Fibroblast of skin of left quadriceps (primary cell): ENCODE measurements around the gene DCLK1.

Experiments used
- DNase-seq, 2 experiments: peaks; one replicate each; pipeline ENCODE4 v3.0.0-alpha.2; 2013; ENCODE audit warnings: low read depth in 2 of 2

DCLK1 gene

DNA sequence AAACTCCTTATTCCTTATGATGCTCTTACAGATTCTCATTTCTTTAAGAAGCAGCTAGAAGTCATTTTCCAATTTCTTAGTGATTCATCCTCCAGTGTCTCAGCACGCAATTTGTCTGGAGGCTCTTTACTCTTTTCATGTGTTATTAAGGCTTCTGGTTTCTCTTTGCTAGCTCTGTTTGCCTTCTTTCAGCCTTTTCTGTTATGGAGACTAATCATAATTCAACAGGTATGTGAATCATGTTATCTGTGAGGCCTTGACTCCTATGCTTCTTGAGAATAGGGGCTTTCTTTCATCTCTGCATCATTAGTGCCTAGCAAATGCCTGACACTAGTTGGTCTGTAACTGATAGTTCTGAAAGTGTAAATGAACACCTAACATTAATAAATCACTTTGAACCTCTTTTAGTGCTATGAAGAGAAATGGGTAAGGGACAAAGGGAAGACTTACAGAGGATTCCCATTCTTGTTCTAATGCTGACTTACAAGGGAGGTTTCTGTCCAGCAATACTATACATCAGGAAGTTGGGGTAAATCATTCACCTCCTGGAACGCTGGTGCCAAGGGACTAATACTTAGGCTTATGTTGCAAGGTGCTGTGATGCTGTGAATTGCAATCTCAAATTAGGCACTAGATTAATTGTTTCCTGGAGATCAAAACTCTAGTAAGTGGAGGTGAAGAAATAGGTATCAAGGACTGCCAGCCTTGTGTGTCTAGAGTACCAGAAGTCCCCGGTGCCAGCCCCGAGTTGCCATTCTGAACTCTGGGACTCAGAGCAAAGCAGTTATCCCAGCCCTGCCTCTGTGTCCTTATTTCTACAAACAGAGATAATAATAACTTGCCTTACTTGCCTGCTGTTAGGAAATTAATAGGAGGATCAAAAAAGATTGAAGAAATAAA lies 265.6 kb downstream of the DCLK1 start:
- DNase-seq = no peak

DNA sequence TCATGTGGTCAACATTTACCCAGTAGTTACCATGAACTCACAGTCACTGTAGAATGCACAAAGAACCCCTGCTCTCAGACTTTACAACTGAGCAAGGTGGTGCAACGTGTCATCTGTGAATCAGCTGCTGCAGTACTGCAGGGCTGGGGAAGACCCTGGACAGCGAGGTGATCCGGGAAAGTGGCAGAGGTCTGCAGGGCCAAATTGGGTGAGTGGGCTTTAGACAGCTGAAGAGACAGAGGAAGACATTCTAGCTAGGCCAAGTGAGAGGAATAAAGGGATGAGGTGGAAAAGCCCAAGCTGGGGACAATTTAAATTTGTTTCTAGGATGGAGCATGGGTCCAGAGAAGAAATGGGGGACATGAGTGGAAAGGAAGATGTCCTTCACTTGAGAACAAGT lies 270.5 kb downstream of the DCLK1 start:
- no peak for DNase-seq

DNA sequence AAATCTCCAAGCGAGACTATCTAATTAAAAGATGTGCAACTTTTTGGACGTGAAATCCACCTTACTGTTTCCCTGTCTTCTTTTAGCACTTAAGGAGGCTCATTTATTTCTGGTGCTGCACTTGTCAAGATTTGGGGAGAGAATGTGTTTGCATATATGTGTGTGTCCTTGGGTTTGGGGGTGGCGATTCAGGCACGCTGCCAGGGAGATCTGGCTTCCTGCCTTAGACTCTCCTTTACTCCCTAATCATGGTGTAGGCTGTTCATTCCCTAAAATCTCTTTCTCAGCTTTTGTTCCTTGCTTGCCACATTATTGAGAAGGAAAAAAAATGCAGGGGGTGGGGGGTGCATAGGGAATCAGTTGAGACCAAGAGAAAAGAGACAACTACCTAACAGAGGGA lies 271.2 kb downstream of the DCLK1 start:
- DNase-seq = no peak

DNA sequence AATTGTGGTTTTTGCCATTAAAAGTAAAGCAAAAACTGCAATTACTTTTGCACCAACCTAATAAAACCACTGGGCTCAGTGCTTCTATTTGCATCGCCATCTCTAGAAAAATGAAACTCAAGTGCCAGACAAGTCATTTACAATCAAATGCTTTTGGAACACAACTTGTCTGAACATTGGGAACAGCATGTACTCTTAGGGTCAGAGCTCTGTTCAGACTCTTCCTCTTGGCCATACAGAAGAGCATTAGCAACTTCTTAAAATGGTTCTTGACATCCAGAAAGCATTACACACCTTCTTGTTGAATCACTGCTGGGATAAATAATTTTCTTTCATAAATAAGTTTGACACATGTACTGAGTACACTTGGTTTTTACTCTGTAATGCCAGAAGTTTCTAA lies 272.5 kb downstream of the DCLK1 start:
- no peak for DNase-seq

DNA sequence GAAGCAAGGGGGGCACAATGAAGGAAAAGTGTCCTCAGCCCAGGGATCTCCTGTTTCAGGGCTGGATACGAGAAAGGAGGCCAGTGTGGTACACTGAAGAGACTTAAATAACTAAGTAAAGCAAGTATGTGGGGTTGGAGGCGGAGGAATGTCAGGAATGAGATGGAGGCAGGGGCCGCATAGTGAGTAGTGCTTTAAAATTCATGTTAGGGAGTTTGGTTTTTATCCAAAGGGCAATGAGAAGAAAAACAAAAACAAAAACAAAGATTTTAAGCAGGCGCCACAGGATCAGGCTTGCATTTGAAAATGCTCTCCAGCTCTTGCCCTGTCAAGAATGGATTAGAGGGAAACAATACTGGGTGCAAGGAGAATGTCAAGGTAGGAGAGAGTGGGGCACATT lies 273.4 kb downstream of the DCLK1 start:
- DNase-seq = peak; percentile 24 to 25

DNA sequence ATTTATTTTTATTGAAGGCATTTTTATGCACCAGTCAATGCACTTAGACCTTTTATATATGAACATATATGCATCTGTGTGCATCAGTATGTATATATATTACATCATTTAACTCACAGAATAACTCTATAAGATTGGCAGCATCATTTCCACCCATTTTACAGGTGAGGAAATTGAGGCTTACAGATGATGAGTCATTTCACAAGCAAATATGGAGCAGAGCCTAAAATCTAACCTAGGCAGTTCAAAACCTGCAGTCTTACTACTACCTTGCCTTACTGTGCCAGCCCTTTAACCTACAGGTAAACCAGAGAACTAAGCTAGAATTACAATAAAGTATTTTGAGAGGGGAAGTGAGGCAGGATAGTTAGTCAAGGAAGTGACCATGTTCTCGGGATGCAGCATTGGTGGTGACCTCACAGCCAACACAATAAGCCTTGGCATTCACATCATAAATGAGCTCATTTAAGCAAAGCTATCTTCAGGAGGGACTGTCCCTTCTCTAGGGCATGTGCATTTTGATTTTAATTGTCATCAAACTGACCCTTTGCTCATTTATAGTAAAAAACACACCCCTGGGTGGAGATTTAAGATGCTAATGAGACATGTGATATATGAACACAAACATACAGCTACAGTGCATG lies 274.3 kb downstream of the DCLK1 start:
- no peak for DNase-seq

DNA sequence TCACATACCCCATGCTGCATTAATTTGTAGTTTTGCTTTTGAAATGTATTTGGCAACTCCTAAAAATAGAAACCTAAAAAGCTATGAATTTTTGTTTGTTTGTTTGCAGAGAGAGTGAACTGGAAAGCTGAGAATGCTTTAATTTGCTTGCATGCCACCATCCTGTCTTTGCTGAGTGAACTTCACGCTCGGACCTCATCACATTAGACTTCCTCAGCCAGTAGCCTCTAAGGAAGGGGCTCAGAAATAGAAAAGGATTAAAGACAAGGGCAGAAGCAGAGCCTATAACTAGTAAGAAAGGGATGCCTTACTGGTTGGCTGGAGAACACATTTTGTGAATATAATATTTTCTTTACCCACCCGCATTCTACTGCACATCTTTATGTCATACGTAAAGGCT lies 275.1 kb downstream of the DCLK1 start:
- no peak for DNase-seq

DNA sequence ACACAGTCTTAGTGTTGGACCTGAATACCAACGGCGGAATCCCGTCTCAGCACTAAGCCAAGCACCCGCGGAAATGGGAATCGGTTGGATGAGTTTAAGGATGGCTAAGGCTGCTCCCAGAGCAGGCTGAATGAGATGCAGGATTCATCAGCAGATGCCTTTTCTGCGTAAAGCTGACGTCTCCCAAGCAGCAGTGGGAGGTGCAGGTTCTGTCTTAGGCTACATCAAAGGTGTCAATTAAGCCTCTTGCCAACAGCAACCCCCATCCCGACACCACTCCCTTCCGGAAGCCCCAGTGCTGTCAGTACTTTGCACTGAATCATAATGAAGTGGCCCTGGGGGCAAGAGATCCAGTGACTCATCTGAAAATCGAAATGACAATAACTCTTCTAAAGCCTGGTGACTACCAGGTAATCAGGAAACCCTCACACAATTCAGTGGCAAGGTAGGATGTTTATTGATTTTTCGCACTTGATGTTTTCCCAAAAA lies 275.6 kb downstream of the DCLK1 start:
- DNase-seq = no peak

DNA sequence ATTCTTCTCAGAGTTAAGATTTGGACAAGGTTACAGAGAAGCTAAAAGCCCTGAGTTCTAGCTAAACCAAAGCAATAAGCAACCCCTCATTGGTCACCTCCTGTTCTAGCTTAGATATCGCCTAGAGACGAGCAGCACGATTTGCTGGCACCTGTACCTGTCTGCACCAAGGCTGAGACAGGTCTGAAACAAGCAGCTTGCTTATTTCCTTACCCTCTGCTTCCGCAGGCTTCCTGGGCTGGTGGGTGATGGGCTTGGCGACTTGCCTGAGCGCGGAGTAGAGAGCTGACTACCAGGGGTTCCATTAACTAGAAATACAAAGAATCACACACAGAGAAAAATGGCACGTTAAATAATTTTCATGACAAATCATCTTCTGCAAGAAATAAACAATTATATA lies 276.9 kb downstream of the DCLK1 start:
- DNase-seq = no peak

DNA sequence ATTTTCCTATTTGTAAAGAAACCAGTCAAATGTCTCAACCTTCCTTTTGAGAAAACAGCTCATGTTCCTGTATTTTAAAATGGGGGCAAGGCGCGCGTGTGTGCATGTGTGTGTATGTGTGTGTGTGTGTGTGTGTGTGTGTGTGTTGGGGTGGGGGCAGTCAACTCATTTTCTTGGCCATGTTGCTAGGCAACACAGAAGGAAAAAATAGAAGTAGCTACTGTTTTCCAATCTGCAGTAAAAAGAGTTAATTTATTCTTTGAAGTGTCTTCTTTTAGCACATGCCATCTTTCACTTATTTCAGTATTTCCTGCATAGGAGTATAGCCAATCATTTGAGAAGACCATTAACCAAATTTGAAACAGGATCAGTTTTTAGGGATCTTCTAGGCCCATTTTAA lies 279.3 kb downstream of the DCLK1 start:
- DNase-seq = no peak

DNA sequence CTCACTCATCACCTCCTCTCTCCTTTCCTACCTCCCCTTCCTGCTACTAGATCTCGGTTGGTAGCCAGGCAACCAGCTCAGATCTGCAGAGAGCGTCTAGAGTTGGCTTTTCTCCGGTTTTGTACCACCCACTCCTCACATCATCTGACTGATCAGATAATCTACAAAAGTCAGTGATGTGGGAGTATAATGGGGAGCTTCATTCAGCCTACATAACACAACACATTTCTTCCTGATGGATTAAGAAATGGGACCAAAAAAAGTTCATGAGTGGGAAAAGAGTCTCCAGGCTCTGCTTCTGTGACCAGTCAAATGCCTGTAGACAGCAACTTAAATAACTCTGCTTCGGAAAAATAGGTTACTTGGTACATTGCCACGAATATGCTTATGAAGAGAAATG lies 279.8 kb downstream of the DCLK1 start:
- DNase-seq = no peak

DNA sequence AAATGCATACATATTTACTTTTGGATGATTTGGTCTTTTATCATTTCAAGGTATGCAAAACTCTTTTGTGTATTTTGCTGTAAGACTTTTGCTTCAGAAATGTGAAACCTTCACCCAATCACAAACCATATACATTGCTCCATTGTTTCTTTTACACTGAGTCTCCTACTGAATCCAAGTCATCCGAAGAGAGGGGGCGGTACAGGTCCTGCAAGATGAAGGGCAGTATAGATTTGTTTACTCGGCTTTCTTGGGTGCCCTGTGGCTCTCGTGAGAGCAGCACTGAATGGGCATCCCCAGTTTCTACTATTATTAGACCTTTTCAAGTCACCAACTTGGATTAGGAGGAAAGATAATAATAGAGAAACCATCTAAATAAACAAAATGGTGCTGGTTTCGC lies 280.6 kb downstream of the DCLK1 start:
- DNase-seq = no peak

DNA sequence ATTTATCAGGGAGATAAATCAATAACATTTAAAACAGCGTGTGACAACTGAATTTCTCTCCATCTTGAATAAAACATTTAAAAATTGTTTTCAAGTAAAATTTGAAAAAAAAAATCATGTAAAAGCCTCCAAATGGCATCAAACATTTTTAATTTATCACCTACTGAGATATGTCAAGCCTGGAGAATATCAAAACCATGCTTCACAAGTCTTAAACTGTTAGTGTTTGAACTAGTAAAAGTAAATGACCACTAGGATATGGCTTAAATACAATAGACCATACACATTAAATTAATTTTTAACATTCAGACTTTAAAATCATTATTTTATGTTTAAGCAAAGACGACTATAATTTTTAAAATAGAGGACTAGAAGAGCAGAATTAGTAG lies 281.9 kb downstream of the DCLK1 start:
- DNase-seq = no peak

DNA sequence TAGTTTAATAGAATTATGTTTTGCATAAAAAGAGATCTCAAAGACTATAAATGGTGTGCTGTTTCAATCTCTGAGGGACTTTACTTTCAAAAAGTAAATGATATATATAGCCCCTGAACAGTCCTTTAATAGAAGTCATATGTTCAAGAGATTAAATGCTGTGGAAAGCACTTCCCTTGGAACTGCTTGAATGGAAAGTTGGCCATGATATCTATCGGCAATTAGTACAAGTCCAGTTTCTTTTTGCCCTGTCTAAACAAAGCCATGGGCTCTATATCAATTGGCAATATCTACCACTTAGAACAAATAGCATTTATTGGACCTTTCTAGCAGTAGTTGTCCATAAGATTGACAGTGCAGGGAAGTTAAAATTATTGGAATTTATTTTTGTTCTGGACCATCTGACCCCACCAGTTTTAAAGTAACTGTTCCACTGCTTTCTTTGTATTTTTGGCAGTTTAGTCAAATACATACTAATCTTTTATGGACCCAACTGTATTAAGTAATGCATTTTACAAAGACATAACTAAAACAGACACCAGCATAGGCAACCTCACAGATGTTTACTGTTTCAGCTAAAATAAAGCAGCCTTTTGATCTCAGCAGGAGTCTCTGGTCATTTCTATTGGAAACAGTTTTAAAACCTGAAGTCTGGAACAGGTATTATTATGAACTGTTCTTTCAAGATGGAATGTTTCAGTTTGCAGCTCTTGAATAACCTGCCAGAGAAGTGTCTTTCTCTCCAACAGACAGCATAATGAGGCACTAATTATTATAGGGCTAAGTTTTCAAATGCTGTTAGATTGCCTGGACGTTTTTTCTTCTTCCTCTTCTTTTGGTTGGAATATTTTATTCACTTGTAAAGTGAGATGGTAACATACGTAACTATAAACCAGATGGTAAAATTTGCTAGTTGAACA lies 282.6 kb downstream of the DCLK1 start:
- no peak for DNase-seq

DNA sequence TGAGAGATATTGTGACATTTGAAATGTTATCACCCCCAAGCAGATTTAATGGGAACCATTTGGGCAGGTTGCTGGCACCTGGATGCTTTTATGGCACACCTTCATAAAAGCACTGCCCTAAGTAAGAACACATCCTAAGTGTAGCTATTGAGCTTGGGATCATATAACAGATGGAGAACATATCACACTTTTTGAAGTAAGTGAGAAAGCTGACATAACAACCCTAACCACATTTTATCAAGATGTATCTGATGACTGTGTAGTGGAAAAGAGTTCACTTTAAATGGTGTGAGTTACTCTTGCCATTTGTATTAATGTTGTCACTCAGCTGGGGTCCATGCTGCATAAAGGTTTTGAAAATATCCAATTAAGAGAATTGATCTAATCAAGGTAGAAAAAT lies 287.9 kb downstream of the DCLK1 start:
- DNase-seq = no peak

DNA sequence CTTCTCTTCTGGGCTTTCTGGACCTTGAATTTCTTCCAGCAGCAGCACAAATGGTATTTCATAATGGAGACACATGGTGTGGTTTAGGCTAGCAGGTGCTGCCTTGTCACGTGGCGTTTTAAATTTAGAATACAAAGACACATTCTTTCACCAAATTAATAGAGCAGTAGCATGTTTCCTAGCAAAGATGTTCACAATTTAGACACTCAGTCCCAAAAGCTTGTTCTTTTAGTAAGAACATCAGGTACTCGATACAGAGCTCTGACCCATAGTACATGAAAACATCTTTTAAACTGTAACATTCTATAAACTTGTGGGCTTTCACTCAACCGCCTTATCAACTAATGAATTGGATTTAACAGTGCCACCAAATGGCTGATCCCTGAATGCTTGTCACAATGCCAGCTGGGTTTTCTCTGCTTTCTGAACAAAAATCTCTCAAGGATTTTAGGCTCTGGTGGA lies 290.1 kb downstream of the DCLK1 start:
- DNase-seq = no peak

DNA sequence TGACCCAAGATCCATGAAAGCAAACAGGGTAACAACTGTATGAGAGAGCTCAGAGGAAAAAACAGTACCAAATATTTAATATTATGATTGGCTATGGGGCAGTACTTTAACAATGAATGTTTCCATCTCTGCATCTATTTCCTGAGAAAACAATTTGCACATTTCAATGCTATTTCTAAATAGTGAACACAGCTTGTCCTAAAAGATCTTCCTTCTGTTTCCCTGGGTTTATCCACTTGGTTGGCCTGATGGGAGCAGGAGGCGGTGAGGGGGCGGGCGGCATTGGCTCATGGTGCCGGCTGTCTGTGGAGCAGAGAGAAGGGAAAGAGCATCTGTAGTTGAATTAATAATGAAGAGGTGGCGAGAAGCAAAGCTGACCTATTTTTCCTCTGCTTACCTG lies 291.4 kb downstream of the DCLK1 start:
- no peak for DNase-seq

DNA sequence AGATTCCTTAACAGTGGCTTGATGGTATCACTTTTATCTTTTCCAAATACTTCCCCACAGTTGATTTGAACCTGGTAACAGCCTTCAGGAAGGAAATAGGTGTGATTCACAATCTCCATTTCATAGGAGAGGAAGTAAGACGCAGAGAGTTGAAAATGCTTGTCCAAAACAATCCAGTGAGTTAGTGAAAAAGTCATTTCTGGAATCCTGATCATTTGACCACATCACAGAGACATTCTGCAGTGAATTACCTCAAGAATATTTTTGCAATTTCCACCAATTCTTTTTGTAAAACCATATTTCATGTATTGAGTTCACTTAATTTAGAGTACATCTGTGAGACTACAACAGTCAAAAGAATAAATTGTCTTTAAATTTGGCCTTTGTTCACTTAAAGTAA lies 292.8 kb downstream of the DCLK1 start:
- DNase-seq = peak; percentile 82 to 84

DNA sequence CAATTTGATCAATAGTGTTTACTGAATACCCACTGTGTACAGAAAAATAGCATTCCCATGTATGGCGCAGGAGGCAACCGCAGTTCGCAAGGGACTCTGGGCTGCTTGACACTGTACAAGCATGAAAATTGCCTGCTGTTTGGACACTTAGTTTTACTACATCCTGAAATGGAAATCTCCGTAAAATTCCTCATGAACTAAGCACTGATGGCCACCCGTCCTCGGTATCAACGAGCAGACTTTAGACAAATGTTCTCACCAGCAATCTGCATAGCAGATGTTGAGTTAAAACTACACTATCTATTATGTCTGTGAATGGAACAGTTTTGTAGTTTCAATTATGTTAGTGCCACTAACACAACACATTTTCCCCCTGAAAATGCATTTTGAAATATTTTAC lies 294.7 kb downstream of the DCLK1 start:
- DNase-seq = peak; percentile 37 to 39

DNA sequence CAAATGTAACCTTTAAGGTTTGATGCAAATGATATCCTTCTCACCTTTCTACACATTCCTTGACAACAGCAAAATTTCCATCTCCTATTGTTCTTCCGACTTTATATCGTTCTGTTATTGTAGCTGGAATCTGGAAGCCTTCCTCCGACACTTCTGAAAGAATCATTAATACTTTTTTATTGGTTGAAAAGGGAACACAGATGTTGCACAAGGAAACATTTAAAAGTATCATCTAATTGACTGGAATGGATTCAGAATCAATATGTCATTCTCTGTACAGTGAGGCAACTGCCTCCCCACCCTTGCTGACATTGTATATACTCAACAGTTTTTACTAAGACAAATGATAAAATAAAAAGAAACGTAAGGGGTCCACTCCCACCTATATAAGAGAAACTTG lies 295.2 kb downstream of the DCLK1 start:
- no peak for DNase-seq

DNA sequence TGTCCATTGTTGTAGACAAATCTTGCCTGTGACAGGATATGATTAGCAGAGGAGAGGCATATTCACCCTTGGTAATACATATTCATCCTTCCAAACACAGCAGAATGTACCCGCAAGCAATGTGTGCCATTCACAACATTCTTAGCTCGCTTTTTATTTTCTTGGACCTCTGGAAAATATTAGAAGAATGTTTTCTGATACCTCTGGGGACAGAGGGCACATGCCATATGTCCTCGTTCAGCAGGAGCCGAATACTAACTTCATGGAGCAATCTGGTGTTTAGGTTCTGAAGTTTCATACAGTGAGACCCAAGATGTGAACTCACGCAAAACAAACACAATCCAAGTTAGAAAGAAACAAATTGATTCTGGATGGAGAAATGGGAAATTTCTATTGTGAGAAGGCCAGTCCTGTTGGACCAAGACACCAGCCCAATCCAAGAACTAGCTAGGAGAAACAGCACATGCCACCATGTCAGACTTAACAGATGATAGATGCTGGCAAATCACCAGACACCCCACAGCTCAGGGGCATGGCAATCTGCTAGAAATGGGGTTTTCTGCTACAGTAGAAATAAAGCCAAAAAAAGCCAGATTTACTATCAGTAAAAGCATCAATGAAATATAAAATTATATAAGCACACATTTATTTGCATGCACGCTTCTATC lies 297.4 kb downstream of the DCLK1 start:
- DNase-seq = no peak

DNA sequence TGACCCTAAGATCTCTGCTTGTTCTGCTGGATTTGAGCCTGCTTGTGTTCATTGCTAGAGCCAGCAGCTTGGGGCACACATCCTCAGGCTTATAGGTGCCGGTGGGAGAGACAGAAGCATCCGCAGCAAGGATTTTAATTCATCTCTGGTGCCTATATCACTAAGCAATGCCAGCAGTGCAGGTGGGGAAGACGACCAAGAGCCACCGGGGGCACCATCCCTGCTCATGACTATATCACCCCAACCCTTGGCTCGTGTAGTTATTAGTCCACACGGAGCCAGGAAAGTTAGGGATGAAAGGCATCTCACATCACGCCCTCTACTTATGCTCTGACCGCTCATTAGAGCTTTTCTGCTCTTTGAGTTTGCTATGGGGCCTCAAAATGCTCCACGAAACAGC lies 298.2 kb downstream of the DCLK1 start:
- no peak for DNase-seq
